LNCaP clone FGC (cell line): ENCODE results near the gene STARD13.

Experiments
- DNase-seq: peaks from one replicate; pipeline ENCODE4 v3.0.0-alpha.2; 2011; ENCODE audit warnings: low read depth
- H3K4me3 ChIP-seq: 2 replicates; pipeline ENCODE4 v1.5.1; 2011; ENCODE audit warnings: mild to moderate bottlenecking, low read depth, low read length, control low read depth
- CTCF ChIP-seq: IDR thresholded peaks from 2 replicates; pipeline ENCODE4 v1.5.1; 2012; ENCODE audit warnings: mild to moderate bottlenecking; ENCODE audit not compliant: control insufficient read depth, insufficient read depth; ENCODE audit errors: extremely low read depth

The STARD13 gene

DNA sequence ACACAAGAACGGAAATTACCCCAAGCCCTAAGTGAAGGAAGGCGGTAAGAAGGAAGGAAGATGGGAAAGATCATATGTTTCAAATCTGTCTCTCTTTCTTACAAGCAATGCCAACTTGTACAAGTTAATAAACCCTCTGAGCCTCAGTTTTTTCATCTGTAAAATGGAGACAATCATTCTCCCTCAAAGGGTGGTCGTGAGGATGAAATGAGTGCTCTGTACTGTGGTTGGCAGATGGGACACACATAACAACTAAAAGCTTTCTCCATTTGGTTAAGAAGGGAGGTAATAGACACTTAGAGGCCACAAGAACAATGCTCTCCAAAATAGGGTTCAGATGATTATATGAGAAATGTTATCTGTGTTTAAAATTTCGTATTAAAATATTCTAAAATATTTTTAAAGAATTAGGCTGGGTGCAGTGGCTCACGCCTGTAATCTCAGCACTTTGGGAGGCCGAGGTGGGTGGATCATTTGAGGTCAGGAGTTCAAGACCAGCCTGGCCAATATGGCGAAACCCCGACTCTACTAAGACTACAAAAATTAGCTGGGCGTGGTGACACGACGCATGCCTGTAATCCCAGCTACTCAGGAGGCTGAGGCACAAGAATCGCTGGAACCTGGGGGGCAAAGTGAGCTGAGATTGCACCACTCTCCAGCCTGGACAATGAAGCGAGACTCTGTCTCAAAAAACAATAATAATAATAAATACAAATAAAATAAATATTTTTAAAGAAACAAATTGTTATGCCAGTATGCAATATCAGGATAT, 89.7 kb downstream of the STARD13 start:
- no peak for TF ChIP-seq CTCF

DNA sequence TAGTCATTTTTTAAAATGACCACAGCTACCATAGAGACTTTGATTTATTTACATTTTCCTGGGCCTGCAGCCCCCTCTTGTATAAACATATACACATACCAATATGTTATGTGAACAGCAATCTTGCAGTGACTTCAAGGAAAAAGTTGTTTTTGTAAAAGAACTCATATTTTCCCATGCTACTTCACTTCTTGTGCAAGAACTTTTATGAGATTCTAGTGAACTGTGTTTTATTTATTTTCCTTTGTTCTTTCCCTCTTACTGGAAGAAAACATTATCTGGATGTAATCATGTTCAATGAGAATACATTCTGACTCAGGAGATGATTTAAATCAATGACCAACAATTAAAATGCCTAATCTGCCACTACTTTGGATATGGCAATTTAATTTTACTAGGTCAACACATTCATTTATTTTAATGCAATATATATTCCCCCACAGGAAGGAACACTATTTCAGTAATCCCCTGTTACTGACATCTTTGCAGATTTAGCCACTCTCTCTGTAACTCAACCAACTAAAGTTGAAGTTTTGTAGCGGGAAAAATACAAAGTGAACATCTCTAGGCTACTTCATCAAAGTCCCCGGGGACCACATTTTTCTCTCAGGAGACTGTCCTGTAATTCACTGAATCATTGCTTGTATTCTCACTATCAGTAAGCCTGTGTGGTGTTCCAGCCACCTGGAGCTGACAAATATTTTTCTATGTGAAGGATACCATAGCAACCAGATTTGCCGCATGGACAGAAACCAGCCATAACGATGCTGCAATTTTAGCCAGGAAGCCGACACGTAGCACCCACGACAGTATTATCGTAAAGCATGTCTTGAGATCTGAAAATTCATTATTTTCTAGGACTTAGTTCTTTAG, 90.5 kb downstream of the STARD13 start:
- H3K4me3 ChIP-seq = no peak overlapping the region
- no peak for DNase-seq
- TF ChIP-seq CTCF = no peak

More for the DNA sequence above, 89.7 kb downstream of the STARD13 start:
- no peak overlapping the region for H3K4me3 ChIP-seq
- DNase-seq = no peak

DNA sequence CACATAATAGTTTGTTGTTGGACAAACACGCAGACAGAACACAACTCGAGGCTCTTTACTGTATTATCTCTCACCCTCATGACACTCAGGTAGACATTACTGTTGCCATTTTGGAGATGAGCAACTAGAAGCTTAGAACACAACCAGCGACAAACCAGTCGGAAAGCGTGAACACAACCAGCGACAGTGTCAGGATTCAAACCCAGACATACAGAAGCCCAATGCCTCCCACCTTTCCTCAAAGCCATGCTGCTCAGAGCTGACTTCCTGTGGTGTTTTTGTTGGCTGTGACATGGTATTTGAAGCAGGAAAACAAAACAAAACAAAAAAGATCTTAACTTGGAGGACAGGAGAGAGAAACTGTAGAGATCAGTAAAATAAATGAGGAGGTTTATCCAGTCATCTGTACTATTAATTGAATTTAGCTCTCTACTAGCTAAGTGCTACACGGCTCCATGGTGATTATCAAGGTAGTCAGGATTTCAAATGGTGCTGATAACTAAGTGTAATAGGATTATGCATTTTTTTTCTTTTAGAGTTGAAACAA, 92.1 kb downstream of the STARD13 start:
- no peak for DNase-seq
- no peak overlapping the region for H3K4me3 ChIP-seq
- TF ChIP-seq CTCF = no peak

- DNase-seq = no peak
- no peak overlapping the region for H3K4me3 ChIP-seq
- TF ChIP-seq CTCF = no peak
These were observed 93.9 kb downstream of the STARD13 start for GRCh38 chr13:33191425-33192210.

GRCh38 chr13:33189470-33189869, 96.1 kb downstream of the STARD13 start:
- no peak overlapping the region for H3K4me3 ChIP-seq
- TF ChIP-seq CTCF = no peak
- DNase-seq = no peak

DNA sequence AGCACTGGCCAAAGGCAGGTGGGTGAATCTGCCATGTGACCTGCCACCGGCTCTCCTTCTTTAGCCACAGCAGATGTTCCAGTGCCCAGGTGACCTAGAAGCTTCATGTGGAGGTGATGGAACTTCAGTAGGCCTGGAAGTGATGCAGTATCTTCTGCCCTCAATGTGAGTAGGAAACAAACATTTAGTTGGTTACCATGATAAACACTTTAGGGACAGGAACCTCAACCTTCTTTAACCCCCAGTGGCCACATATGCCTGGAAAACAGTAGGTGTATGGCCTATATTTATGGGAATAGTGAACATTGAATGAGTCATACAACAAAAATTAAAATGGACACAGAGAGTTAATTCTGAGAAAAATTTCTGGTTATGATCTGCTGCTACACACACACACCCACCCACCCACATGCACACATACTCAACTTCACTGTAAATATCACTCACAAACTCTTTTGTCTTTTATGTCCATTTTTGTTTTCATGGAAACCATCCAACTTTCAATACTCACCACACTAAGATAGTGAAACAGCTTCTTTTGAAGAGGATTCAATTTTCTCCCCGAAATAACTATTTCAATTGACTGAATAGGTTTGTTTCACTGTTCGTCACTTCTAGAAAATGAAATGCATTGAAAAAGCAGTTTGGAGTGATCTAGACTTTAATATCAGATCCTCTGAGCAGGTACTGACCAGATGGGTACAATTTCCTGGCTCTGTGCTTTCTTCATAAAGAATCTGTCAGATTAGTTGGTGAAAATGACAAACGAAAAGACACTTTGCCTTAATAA, 97.3 kb downstream of the STARD13 start:
- DNase-seq = no peak
- H3K4me3 ChIP-seq = no peak overlapping the region
- no peak for TF ChIP-seq CTCF
